KMS-11 (cell line): ENCODE data around the gene NUDT22.
A peak's percentile ranks its signal among the peaks of the same experiment; 100 is the strongest.

Experiments used
- H2AFZ ChIP-seq: fragments of 200-600 bp; sonication (generic); 2 replicates; pipeline ENCODE4 v1.6.1; 2016; ENCODE audit warnings: antibody characterized with exemption, mixed run types, low read depth
- H3K27ac ChIP-seq: fragments of 200-600 bp; sonication (generic); 2 replicates; pipeline ENCODE4 v1.6.1; 2016; ENCODE audit warnings: mild to moderate bottlenecking, mixed run types
- H3K27me3 ChIP-seq: fragments of 200-600 bp; sonication (generic); 2 replicates; pipeline ENCODE4 v1.6.1; 2017; ENCODE audit warnings: mild to moderate bottlenecking, low read depth, mixed run types, moderate library complexity; ENCODE audit not compliant: insufficient read depth
- H3K36me3 ChIP-seq: fragments of 200-600 bp; sonication (generic); 2 replicates; pipeline ENCODE4 v1.6.1; 2017; ENCODE audit warnings: mild to moderate bottlenecking, mixed run types; ENCODE audit not compliant: insufficient read depth
- H3K4me1 ChIP-seq: fragments of 200-600 bp; sonication (generic); 2 replicates; pipeline ENCODE4 v1.6.1; 2016; ENCODE audit warnings: mild to moderate bottlenecking, low read depth, mixed run types; ENCODE audit not compliant: poor library complexity, severe bottlenecking
- H3K4me2 ChIP-seq: fragments of 200-600 bp; sonication (generic); 2 replicates; pipeline ENCODE4 v1.7.0; 2016; ENCODE audit warnings: mild to moderate bottlenecking, mixed run types
- H3K4me3 ChIP-seq: fragments of 200-600 bp; sonication (generic); IDR thresholded peaks from 2 replicates; pipeline ENCODE4 v1.6.1; 2017; ENCODE audit warnings: low read depth, low read length, mixed read lengths; ENCODE audit not compliant: insufficient read depth
- H3K79me2 ChIP-seq: fragments of 200-600 bp; sonication (generic); 2 replicates; pipeline ENCODE4 v1.6.1; 2016; ENCODE audit warnings: low read depth, mixed run types; ENCODE audit not compliant: insufficient read depth
- H3K9ac ChIP-seq: fragments of 200-600 bp; sonication (generic); 2 replicates; pipeline ENCODE4 v1.6.1; 2016; ENCODE audit warnings: mild to moderate bottlenecking, mixed run types
- H4K20me1 ChIP-seq: fragments of 200-600 bp; sonication (generic); 2 replicates; pipeline ENCODE4 v1.6.1; 2016; ENCODE audit warnings: mild to moderate bottlenecking, mixed run types; ENCODE audit not compliant: insufficient read depth
- CTCF ChIP-seq: fragments of 200-600 bp; sonication (generic); conservative IDR thresholded peaks from 2 replicates; pipeline ENCODE4 v1.6.1; 2017; ENCODE audit warnings: low read depth, mild to moderate bottlenecking, antibody characterized with exemption, low read length, moderate library complexity, mixed read lengths

NUDT22 gene

DNA sequence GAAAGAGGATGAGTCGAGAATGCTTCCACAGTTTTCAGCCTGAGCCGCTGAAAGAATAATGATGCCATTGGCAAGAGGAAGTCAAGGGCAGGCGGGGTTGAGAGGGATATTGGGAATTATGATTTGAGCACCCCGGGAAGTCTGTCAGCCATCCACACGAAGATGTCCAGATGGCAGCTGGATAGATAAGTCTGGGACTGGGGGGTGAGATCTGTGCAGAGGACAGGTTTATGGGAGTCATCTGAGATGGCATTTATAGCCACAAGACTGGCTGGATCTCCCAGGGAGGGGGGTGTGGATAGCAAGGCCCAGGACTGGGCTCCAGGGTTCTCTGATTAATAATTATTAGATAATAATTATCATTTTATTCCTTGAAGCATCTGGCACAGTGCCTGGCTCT lies 45.2 kb upstream of the NUDT22 start:
- Histone ChIP-seq H3K79me2 (peaks cover 27% of the 10 kb centered on the region; the same call in 1 of the 2 replicates), H3K9ac (no peak overlapping the region), H3K27me3 (no peaks in the 10 kb centered on the region), H3K4me3 (no peak overlapping the region), H4K20me1 (no peaks in the 10 kb centered on the region), H3K27ac (peak overlapping the region; percentile 34; the same call in 1 of the 2 replicates), H3K36me3 (no peaks in the 10 kb centered on the region), H3K4me2 (peak overlapping the region; percentile 47; the same call in 1 of the 2 replicates), H2AFZ (no peak overlapping the region), H3K4me1 (peaks cover 36% of the 10 kb centered on the region)
- TF ChIP-seq CTCF, result no peak

GRCh38 chr11:64181506-64182411 lies 44.3 kb upstream of the NUDT22 start:
- no peaks in the 10 kb centered on the region for H3K36me3 ChIP-seq
- H3K4me3 ChIP-seq, result no peak overlapping the region
- H3K79me2 ChIP-seq, result peaks cover 27% of the 10 kb centered on the region; the same call in 1 of the 2 replicates
- H4K20me1 ChIP-seq, result no peaks in the 10 kb centered on the region
- H3K4me1 ChIP-seq, result peaks cover 36% of the 10 kb centered on the region
- H3K9ac ChIP-seq, result no peak overlapping the region
- peak overlapping the region; percentile 34 for H3K27ac ChIP-seq
- no peak overlapping the region; the same call in 1 of the 2 replicates for H2AFZ ChIP-seq
- H3K27me3 ChIP-seq, result no peaks in the 10 kb centered on the region
- TF ChIP-seq CTCF, result no peak
- peak overlapping the region; percentile 47 for H3K4me2 ChIP-seq

DNA sequence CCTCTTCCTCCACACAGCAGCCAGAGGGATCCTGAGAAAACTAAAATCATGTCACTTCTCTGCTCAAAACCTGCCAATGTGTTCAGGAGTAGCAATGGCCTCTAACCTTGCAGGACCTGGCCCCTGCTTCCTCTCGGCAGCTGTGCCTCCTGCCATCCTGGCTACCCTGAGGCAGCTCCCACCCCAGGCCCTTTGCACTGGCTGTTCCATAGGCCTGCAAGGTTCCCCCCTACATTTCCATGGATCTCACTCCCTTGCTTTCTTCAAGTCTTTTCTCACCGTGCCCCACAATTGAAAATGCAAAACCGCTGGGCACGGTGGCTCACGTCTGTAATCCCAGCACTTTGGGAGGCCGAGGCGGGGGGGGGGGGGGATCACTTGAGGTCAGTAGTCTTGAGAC lies 42.2 kb upstream of the NUDT22 start:
- H2AFZ ChIP-seq, result no peak overlapping the region
- TF ChIP-seq CTCF, result no peak
- H3K27ac ChIP-seq, result peak overlapping the region; percentile 82; the same call in 1 of the 2 replicates
- H3K9ac ChIP-seq, result peak overlapping the region; percentile 78; the same call in 1 of the 2 replicates
- peaks cover 36% of the 10 kb centered on the region for H3K4me1 ChIP-seq
- H4K20me1 ChIP-seq, result peaks cover 5% of the 10 kb centered on the region; the same call in 1 of the 2 replicates
- no peaks in the 10 kb centered on the region for H3K27me3 ChIP-seq
- H3K36me3 ChIP-seq, result peaks cover 8% of the 10 kb centered on the region; the same call in 1 of the 2 replicates
- H3K4me2 ChIP-seq, result peak overlapping the region; percentile 72
- H3K4me3 ChIP-seq, result no peak overlapping the region
- H3K79me2 ChIP-seq, result peaks cover 27% of the 10 kb centered on the region; the same call in 1 of the 2 replicates

GRCh38 chr11:64185175-64185692 lies 40.8 kb upstream of the NUDT22 start:
- peak overlapping the region; percentile 72 for H3K4me2 ChIP-seq
- H3K4me3 ChIP-seq, result no peak overlapping the region
- peak overlapping the region; percentile 78 for H3K9ac ChIP-seq
- no peaks in the 10 kb centered on the region for H3K27me3 ChIP-seq
- no peak overlapping the region for H2AFZ ChIP-seq
- peak overlapping the region; percentile 82 for H3K27ac ChIP-seq
- peaks cover 36% of the 10 kb centered on the region for H3K4me1 ChIP-seq
- TF ChIP-seq CTCF, result no peak
- peaks cover 8% of the 10 kb centered on the region; the same call in 1 of the 2 replicates for H3K36me3 ChIP-seq
- peaks cover 27% of the 10 kb centered on the region; the same call in 1 of the 2 replicates for H3K79me2 ChIP-seq
- H4K20me1 ChIP-seq, result peaks cover 5% of the 10 kb centered on the region; the same call in 1 of the 2 replicates
